Fibroblast of the conjunctiva (primary cell): ENCODE data around the gene DLG5.

ENCODE experiments used
- DNase-seq: peaks from one replicate; pipeline ENCODE4 v3.0.0-alpha.2; 2010; ENCODE audit warnings: low read depth

The DLG5 gene, protein sequence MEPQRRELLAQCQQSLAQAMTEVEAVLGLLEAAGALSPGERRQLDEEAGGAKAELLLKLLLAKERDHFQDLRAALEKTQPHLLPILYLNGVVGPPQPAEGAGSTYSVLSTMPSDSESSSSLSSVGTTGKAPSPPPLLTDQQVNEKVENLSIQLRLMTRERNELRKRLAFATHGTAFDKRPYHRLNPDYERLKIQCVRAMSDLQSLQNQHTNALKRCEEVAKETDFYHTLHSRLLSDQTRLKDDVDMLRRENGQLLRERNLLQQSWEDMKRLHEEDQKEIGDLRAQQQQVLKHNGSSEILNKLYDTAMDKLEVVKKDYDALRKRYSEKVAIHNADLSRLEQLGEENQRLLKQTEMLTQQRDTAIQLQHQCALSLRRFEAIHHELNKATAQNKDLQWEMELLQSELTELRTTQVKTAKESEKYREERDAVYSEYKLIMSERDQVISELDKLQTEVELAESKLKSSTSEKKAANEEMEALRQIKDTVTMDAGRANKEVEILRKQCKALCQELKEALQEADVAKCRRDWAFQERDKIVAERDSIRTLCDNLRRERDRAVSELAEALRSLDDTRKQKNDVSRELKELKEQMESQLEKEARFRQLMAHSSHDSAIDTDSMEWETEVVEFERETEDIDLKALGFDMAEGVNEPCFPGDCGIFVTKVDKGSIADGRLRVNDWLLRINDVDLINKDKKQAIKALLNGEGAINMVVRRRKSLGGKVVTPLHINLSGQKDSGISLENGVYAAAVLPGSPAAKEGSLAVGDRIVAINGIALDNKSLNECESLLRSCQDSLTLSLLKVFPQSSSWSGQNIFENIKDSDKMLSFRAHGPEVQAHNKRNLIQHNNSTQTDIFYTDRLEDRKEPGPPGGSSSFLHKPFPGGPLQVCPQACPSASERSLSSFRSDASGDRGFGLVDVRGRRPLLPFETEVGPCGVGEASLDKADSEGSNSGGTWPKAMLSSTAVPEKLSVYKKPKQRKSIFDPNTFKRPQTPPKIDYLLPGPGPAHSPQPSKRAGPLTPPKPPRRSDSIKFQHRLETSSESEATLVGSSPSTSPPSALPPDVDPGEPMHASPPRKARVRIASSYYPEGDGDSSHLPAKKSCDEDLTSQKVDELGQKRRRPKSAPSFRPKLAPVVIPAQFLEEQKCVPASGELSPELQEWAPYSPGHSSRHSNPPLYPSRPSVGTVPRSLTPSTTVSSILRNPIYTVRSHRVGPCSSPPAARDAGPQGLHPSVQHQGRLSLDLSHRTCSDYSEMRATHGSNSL (N-terminal part only)

DNA sequence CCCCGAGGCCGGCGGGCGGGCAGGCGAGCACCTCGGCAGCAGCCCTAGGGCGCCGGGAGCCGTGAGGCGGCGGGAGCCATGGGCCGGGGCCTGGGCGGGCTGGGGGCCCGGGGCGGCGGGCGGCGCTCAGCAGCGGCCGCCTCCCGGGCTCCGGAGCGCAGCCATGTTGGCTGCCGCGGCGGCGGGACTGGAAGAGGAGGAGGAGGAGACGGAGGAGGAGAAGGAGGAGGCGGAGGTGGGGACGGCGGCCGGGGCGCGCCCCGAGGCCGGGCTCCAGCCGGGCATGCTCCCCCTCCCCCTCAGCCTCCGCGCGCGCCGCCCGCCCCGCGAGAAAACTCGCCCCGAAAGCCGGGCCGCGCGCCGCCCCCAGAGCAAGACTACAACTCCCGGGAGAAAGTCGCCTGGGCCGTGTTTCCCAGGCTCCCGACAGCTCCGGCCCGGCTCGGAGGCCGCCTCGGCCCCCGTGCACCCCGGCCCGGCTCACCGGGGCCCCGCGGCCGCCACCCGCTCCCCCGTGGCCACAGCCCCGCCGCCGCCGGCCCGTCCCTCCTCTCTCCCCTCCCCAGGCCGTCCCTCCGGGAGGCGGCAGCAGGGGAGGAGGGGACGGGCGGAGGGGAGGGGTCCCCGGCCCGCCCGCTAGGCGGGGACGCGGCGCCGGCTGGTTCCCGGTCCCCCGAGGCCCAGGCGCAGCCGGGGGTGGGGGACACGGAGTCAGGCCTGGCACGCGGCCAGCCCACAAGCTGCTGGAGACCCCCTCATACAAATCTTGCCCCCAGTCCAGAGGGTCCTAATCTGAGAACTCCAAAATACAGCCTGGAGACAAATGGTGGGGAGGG is at the start of gene DLG5:
DLG5 (minus strand) TSS at position 190 of the 836 bp plus-strand sequence. CDS start 235 bp downstream, outside the sequence.
- no peak for DNase-seq

DNA sequence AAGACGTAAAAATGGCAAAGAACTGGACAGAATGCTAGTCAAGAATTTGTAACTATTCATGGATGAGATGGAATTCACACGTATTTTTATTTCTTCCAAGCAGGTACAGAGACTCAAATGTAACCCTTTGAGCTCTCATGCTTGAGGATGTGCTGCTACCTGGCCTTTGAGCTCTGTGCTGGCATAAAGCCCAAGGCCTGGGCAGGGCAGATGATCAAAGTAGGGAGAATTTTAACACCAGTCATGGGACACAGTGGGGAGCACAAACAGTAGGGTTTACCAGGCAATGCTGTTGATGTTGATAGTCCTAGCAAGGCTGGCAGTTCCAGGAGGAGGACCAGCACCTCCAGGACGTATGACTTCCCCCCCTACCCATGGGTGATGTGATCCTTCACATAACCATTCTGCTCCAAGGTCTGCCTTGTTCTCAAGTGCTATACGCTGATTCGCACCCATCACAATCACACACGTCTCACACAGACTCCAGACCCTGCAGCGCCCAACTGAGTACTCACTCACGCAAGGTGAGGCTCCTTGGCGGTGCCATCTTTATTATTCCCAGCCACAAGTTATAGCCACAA is 48.6 kb upstream of the DLG5 start:
- DNase-seq = no peak

DNA sequence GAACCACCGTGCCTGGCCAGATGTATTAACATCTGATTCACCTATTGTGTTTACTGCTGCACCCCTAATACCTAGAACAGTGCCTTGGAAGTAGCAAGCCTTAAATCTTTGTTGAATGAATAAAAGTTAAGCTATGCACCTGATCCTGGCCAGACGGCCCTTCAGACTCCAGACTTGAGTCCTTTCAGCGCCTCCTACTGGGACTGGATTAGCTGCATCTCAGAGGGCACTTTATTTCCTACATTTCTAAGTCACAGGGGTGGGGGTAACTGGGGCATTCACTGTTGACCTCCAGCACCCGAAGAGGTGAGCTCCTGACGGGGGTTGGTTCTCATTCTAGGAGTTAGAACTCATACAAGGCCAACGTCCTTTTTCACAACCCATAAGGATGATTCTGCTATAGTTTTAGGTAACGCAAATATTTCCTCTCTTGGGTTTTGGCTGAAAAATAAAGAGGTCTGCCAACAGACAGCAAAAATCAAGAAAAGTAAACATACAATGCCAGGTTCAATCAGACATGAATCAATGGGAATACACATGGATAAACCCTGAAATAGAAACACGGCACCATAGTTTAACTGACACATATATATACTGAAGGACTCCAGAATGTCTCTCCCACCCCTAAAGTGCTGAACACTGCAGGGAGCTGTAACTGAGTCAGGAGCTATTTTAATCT is 48.0 kb upstream of the DLG5 start:
- peak; percentile 38 for DNase-seq

DNA sequence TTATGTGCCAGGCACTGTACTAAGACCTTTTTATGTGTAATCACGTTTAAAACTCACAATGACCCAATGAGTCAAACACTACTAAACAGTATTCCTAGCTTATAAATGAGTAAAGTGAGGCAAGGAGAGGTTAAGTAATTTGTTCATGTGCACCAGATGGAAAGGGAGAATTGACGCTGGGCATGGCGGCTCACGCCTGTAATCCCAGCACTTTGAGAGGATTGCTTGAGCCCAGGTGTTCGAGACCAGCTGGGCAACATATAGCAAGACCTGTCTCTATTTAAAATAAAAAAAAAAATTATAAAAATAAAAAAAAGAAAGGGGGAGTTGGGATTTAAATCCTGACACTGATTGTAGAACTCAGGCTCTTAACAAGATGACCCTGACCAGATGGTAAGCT is 46.7 kb upstream of the DLG5 start:
- no peak for DNase-seq

DNA sequence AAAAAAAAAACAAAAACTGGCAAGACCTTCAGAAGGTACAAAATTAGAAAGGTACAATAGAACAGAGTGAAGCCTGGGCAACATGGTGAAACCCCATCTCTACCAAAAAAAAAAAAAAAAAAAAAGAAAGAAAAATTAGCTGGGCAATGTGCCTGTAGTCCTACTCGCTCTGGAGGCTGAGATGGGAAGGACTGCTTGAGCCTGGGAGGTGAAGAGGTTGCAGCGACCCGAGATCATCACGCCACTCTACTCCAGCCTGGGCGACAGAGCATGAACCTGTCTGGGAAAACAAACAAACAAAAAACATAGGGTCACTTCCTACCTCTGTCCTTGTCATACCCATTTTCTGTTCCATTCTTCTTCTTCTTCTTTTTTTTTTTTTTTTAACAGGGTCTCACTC is 45.6 kb upstream of the DLG5 start:
- no peak for DNase-seq

DNA sequence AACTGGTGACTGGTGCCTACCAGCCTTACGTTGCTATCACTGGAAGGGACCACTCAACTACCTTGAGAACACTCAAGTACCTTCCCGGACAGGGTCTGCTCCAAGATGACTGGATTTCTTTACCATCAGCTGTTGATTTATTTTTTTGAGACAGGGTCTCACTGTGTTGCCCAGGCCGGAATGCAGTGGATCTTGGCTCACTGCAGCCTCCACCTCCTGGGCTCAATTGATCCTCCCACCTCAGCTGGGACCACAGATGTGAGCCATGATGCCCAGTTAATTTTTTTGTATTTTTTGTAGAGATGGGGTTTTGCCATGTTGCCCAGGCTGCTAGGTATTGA is 45.2 kb upstream of the DLG5 start:
- DNase-seq = no peak

DNA sequence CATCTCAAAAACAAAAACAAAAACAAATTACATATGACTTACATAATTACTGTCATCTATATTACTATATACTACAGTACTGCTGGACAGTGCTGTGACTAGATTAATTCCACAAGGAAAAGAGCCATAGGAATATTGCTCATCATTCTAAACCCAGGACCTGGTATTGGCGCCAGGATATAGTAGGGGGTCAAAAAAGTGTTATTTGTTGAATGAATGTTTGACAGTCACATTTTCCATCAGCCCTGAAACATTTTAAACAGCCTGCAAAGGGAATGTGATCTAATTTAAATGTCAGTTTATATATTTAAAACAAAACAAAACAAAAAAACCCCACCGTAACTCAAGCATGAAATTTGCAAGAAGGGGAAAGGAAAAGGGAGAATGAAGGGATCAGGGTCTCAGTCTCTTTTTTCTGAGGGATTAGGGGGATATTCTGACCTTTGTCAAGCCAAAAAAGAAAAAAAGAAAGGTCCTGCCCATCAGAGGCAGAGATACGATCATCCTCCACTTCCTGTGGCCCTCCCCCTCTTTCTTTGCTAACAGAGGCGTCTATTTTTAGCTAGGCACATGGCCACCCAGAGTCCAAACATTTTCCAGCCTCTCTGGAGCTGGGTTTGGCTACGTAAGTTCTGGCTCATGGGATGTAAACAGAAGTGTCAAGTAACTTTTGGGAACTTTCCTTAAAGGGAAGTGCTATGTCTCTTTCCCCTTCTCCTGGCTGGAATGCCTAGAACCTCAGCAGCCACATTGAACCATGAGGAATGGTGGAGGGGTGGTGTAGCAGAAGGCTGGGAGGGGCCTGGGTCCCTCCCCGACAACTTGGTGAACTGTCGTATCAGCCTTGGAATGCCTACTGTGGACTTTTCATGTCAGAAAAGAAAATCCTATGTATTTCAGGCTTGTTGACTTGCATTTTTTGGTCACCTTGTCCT is 44.6 kb upstream of the DLG5 start:
- DNase-seq = peak; percentile 80

DNA sequence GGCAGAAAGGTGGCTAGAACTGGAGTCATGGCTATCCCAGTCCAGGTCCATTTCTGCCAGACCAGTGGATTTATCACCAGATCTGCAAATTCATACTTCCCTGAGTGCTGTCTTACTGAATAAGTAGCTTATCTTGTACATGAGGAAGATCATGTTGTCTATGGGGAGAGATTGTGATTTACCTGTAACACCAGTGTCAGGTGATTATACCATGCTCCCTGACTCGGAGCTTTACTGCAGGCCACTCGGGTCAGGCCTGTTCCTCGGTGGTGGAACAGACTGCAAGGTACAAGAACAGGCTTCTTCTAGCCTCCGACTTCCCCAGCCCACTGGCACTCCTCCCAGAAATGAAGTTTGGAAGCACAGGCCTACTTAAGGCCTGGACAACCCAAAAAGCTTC is 42.6 kb upstream of the DLG5 start:
- no peak for DNase-seq

DNA sequence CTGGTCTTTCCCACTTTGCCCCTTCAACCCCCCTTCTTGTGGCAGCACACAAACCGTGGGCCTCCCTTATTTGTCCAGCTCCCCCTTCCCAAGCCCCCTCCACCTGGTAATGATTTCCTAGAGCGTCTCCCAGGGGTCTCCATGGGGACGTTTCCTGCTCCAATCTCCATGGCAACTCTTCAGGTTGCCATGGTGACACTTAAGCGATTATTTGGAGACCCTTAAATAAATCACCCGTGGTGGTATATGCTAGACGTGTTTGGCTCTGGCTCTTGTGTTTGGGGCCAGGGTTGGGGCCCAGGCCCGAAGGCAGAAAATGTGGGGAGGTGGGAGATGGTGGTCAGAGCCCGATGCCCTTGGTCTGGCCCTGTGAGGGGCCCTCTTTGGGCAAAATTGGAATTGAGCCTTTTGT is 41.1 kb upstream of the DLG5 start:
- no peak for DNase-seq

DNA sequence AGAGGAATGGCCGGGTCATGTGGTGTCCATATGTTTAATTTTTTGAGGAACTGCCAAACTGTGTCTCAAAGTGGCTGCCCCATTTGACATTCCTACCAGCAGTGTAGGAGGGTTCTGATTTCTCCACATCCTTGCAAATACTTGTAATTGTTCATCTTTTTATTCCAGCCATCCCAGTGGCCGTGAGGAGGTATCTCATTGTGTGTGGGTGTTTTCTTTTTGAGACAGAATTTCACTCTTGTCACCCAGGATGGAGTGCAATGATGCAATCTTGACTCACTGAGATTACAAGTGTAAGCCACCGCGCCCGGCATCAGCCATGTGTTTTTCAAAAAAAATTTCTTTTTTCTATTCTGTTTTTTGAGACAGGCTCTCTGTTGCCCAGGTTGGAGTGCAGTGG is 38.7 kb upstream of the DLG5 start:
- DNase-seq = peak; percentile 51

DNA sequence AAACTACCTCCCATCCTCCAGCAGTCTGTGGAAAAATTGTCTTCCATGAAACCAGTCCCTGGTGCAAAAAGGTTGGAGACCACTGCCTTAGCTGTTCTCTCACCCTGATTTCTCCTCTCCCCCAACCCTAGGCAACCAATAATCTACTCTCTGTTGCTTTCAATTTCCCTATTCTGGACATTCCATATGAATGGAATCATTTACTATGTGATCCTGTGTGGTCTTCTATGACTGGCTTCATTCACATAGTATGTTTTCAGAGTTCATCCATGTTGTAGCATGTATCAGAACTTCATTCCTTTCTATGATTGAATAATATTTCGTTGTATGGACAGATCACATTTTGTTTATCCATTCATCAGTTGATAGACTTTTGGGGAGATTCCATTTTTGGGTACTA is 38.3 kb upstream of the DLG5 start:
- no peak for DNase-seq

DNA sequence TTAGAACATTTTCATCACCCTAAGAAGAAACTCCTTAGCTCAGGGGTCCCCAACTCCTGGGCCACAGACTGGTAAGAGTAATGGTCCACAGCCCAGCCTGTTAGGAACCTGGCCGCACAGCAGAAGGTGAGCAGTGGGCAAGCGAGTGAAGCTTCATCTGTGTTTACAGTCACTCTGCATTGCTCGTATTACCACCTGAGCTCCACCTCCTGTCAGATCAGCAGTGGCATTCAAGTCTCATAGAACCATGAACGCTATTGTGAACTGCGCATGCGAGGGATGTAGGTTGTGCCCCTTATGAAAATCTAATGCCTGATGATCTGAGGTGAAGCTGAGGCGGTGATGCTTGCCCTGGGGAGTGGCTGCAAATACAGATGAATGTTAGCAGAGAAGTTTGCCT is 37.3 kb upstream of the DLG5 start:
- DNase-seq = no peak

DNA sequence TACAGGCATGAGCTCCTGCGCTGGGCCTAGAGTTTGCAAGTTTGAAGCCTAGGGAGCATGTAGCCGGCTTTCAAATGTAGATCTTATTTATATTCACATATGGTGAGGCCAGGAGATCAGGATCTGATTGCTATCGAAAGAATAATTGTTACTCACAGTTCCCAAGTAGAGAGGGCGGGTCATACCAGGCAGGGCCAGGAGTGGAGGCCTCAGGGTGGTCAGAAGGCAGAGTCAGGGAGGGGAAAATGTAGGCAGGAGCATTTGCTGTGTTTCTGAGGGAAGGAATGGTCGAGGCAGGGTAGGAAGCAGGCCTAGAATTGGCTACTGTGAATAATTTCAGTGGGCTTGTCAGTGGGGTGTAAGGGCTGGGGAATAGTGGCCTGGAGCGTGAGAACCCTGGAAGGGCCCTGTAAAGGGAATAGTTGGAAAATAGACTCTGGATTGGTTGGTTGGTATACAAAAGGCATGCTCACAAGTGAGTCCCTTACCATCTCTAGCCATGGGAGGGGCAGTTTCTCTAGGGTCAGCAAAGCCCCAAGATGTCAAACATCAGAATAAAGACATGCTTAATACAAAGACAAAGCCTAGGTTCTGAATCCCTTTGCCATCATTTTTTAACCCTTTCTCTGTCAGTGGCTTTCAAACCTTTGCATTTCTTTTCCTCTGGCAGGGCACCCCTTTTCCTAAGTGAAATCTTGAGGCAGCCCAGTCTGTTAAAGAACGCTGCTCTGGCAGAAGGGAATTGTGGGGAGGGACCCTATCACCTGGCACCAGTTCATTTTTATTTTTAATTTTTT is 36.0 kb upstream of the DLG5 start:
- DNase-seq = no peak

DNA sequence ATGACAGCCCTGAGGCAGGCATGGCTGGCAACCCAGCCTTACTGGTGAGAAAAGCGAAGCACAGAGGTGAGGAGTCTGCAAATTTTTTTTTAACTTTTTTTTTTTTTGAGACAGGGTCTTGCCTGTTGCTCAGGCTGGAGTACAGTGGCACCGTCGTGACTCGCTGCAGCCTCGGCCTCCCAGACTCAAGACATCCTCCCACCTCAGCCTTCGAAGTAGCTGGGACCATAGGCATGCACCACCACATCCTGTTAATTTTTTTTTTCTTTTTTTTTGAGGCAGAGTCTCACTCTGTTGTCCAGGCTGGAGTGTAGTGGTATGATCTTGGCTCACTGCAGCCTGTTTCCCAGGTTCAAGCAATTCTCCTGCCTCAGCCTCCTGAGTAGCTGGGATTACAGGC is 35.1 kb upstream of the DLG5 start:
- no peak for DNase-seq

DNA sequence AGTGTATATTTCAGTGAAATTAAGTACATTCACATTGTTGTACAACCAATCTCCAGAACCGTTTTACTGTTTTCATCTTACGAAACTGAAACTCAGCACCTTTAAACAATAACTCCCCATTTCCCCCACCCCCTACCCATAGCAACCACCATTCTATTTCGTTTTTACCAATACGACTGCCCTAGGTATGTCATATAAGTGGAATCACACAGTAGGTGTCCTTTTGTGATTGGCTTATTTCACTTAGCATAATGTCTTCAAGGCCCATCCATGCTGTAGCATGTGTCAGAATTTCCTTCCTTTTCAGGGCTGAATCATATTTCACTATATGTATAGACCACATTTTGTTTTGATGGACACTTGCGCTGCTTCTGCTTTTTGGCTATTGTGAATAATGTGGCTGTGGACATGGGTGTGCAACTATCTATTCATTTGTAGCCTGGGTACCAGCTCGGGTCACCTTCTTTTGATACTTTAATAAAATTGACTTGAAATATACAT is 34.3 kb upstream of the DLG5 start:
- no peak for DNase-seq

DNA sequence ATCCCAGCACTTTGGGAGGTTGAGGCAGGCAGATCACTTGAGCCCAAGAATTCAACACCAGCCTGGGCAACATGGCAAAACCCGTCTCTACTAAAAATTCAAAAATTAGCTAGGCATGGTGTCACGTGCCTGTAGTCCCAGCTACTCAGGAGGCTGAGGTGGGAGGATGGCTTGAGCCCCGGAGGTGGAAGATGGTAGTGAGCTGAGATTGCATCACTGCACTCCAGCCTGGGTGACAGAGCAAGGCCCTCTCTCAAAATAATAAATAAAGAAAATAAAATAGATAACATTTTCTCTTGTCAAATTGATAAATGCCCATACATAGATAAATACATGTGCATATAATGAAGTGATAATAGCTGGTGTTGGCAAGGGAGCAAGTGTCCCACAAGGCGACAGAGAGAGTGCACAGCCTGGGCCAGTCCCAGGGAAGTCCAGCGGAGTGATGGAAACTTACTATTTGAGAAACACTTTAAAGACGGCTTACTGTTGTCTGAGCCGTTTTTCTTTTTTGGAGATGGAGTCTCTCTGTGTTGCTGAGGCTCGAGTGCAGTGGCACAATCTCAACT is 33.4 kb upstream of the DLG5 start:
- DNase-seq = no peak

DNA sequence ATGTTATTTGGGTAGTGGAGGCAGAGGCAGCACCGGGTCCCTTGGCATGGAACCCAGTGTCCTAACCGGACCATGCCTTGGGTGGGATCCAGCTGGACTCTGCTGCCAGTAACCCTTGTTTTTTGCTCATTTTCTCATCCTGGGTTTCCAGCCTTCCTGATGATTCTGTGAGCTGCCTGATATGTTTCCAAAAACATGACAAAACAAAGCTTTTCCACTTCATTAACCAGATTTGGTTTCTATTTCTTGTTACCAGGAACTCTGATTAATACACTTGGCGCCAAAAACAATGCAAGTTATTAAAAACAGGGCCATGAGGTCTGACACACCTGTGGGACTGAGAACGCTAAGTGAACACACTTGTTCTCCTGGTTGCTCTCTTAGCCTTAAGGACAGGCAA is 32.8 kb upstream of the DLG5 start:
- no peak for DNase-seq

DNA sequence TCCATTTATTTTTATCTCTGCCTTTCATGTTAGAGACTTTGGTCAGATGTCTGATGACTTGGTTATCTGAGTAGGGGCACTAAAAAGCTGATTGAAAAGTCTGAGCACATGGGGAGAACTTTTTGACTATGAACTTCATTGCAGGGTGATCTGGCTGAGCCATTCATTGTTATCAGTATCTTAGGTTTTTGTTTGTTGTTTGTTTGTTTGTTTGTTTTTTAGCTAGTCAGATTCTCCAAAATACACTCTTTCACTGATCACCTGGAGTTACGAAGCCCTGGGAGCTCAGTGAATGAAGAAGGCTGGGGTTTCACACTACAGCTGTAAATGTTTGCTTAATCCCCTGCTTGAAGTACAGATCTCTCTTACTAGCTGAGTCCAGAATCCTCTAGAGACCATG is 28.6 kb upstream of the DLG5 start:
- no peak for DNase-seq
